DOHH2 (cell line): ENCODE results near the gene SKA2.

Experiments
- EZH2phosphoT487 ChIP-seq: fragments of 200-600 bp; sonication (generic); IDR thresholded peaks from 2 replicates; pipeline ENCODE4 v1.6.1; 2017; ENCODE audit warnings: borderline replicate concordance, mild to moderate bottlenecking, antibody characterized with exemption, low read length, moderate library complexity, mixed read lengths
- TF ChIP-seq, protein P1 (sequence below): fragments of 200-600 bp; sonication (generic); IDR thresholded peaks from one replicate; pipeline ENCODE4 v1.5.1; 2014; ENCODE audit warnings: antibody characterized with exemption, mild to moderate bottlenecking, low read depth, low read length; ENCODE audit not compliant: poor library complexity, severe bottlenecking

DNA sequence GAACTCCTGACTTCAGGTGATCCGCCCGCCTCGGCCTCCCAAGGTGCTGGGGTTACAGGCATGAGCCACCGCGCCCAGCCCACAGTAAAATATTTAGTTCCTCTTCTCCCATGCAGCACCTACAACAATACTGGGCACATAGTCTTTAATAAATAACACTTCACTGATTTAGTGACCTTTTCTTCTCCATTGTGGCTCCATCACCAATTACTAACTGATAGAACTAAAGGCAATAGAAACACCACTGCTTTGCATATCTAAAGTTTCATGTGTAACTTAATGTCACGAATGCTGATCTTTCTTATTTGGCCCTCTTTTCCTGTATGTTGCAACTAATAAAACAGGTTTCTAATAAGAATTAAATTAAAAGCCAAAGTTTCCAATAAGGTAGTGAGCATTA, 87.2 kb downstream of the SKA2 start:
- TF ChIP-seq, protein P1, sequence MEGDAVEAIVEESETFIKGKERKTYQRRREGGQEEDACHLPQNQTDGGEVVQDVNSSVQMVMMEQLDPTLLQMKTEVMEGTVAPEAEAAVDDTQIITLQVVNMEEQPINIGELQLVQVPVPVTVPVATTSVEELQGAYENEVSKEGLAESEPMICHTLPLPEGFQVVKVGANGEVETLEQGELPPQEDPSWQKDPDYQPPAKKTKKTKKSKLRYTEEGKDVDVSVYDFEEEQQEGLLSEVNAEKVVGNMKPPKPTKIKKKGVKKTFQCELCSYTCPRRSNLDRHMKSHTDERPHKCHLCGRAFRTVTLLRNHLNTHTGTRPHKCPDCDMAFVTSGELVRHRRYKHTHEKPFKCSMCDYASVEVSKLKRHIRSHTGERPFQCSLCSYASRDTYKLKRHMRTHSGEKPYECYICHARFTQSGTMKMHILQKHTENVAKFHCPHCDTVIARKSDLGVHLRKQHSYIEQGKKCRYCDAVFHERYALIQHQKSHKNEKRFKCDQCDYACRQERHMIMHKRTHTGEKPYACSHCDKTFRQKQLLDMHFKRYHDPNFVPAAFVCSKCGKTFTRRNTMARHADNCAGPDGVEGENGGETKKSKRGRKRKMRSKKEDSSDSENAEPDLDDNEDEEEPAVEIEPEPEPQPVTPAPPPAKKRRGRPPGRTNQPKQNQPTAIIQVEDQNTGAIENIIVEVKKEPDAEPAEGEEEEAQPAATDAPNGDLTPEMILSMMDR: no peak
- no peak for TF ChIP-seq EZH2phosphoT487
